HCT116 (cell line): ENCODE measurements around the gene ATP1A4. TPM values are rescaled to one million over a fixed set of nuclear protein-coding genes. Genes with fewer than 3 reads are reported as not detected.
A peak's percentile ranks its signal among the peaks of the same experiment; 100 is the strongest.

Experiments used
- ATAC-seq: fragments of 200-7000 bp; cut with Tn5 transposase; 2 replicates; pipeline ENCODE4 v1.9.1; 2020; ENCODE audit warnings: mild to moderate bottlenecking, moderate library complexity
- BruUV-seq: library from RNA; stranded (reverse); fragments of 400-500 nt; replicated peaks from 2 replicates; lab custom pipeline; 2021; lab: Mats Ljungman, UMichigan
- CTCF ChIA-PET: fragments of 300-600 bp; sonication (Branson Sonifier 250); formaldehyde crosslinking; loops from one replicate; lab custom pipeline; 2021; ENCODE audit warnings: antibody characterized with exemption; lab: Charles Lee
- POLR2A ChIA-PET: fragments of 300-600, 350-600 bp; sonication (Branson Sonifier 250); formaldehyde crosslinking; loops from one replicate; lab custom pipeline; 2021; ENCODE audit warnings: antibody characterized with exemption; lab: Charles Lee
- RAD21 ChIA-PET, 2 experiments: fragments of 300-600 bp; sonication (Branson Sonifier 250); formaldehyde crosslinking; loops; one replicate each; lab custom pipeline; 2023; ENCODE audit warnings: low total read pairs in 2 of 2; ENCODE audit not compliant: uncharacterized antibody in 2 of 2, unreplicated experiment in 2 of 2, low non-redundant PET in 1 of 2; lab: Charles Lee
- DNase-seq: peaks from one replicate; pipeline ENCODE4 v3.0.0-alpha.2; 2010; ENCODE audit warnings: low read depth, low spot score
- H2AFZ ChIP-seq: fragments of 200-600 bp; shearing (Covaris generic), sonication (generic); 2 replicates; pipeline ENCODE4 v1.6.1; 2017; ENCODE audit warnings: low read depth, mixed run types, mixed read lengths, antibody characterized with exemption, low read length; ENCODE audit not compliant: poor library complexity, severe bottlenecking
- H3K27ac ChIP-seq: 2 replicates; pipeline ENCODE4 v1.5.1; 2012; ENCODE audit warnings: low read depth, low read length
- H3K27me3 ChIP-seq: fragments of 200-600 bp; sonication (generic); 2 replicates; pipeline ENCODE4 v1.6.1; 2016; ENCODE audit warnings: mixed run types, low read length, mixed read lengths; ENCODE audit not compliant: insufficient read depth
- H3K36me3 ChIP-seq, 2 experiments: fragments of 200-500 bp in 1 of 2; fragments of 200-600 bp in 1 of 2; sonication (Bioruptor generic) in 1 of 2; sonication (generic) in 1 of 2; 2 replicates each; pipeline versions ENCODE4 v1.5.1 to v1.6.1; 2014 to 2016; ENCODE audit warnings: low read length in 2 of 2, inconsistent platforms in 1 of 2, mixed read lengths in 1 of 2, mixed run types in 1 of 2; ENCODE audit not compliant: insufficient read depth in 2 of 2, control insufficient read depth in 1 of 2
- H3K4me1 ChIP-seq, 2 experiments: fragments of 200-600 bp in 1 of 2; sonication (generic) in 1 of 2; 2 replicates each; pipeline versions ENCODE4 v1.5.1 to v1.6.1; 2012 to 2017; ENCODE audit warnings: low read length in 2 of 2, inconsistent platforms in 1 of 2, mild to moderate bottlenecking in 1 of 2, mixed read lengths in 1 of 2, mixed run types in 1 of 2, moderate library complexity in 1 of 2; ENCODE audit not compliant: insufficient read depth in 2 of 2, control insufficient read depth in 1 of 2
- H3K4me2 ChIP-seq: fragments of 200-600 bp; sonication (generic); 2 replicates; pipeline ENCODE4 v1.6.1; 2017; ENCODE audit warnings: mixed run types, low read length, mixed read lengths
- H3K4me3 ChIP-seq, 2 experiments: fragments of 200-600 bp in 1 of 2; sonication (generic) in 1 of 2; replicated peaks in 1 of 2; 2 replicates each; pipeline ENCODE4 v1.5.1; 2011 to 2016; ENCODE audit warnings: low read length in 2 of 2, control low read depth in 1 of 2, low read depth in 1 of 2, mild to moderate bottlenecking in 1 of 2, mixed read lengths in 1 of 2, mixed run types in 1 of 2
- H3K79me2 ChIP-seq: fragments of 200-600 bp; sonication (generic); 2 replicates; pipeline ENCODE4 v1.6.1; 2017; ENCODE audit warnings: mild to moderate bottlenecking, mixed run types, low read length, moderate library complexity, mixed read lengths; ENCODE audit not compliant: insufficient read depth
- H3K9ac ChIP-seq: fragments of 200-600 bp; sonication (generic); 2 replicates; pipeline ENCODE4 v1.6.1; 2016; ENCODE audit warnings: low read length, mixed read lengths
- H3K9me2 ChIP-seq: fragments of 200-600 bp; sonication (generic), shearing (Covaris generic); 2 replicates; pipeline ENCODE4 v1.6.1; 2017; ENCODE audit warnings: mixed run types, mild to moderate bottlenecking, moderate library complexity; ENCODE audit not compliant: insufficient read depth
- H3K9me3 ChIP-seq, 2 experiments: fragments of 200-500 bp in 1 of 2; fragments of 200-600 bp in 1 of 2; sonication (Bioruptor generic) in 1 of 2; sonication (generic) in 1 of 2; 2 replicates each; pipeline ENCODE4 v1.6.1; 2014 to 2017; ENCODE audit warnings: low read length in 2 of 2, mixed read lengths in 2 of 2, inconsistent platforms in 1 of 2, low read depth in 1 of 2, mild to moderate bottlenecking in 1 of 2, mixed run types in 1 of 2, moderate library complexity in 1 of 2; ENCODE audit not compliant: control insufficient read depth in 1 of 2, insufficient read depth in 1 of 2
- H4K20me1 ChIP-seq: fragments of 200-600 bp; sonication (generic), shearing (Covaris generic); 2 replicates; pipeline ENCODE4 v1.6.1; 2017; ENCODE audit warnings: mixed run types, mild to moderate bottlenecking, moderate library complexity; ENCODE audit not compliant: insufficient read depth
- CEBPB ChIP-seq: IDR thresholded peaks from 2 replicates; pipeline ENCODE4 v1.6.1; 2012; ENCODE audit warnings: low read depth
- CTCF ChIP-seq, 3 experiments: fragments of 200-600 bp in 1 of 3; sonication (generic) in 1 of 3; IDR thresholded peaks in 2 of 3; conservative IDR thresholded peaks in 1 of 3; 2 replicates each; pipeline ENCODE4 v1.5.1; 2012 to 2017; ENCODE audit warnings: low read depth in 2 of 3, low read length in 2 of 3, antibody characterized with exemption in 1 of 3, borderline replicate concordance in 1 of 3, control low read depth in 1 of 3, mild to moderate bottlenecking in 1 of 3, mixed read lengths in 1 of 3, mixed run types in 1 of 3, moderate library complexity in 1 of 3; ENCODE audit not compliant: insufficient read depth in 1 of 3
- POLR2AphosphoS5 ChIP-seq: IDR thresholded peaks from 2 replicates; pipeline ENCODE4 v1.6.1; 2011; ENCODE audit warnings: mild to moderate bottlenecking, low read depth, low read length, moderate library complexity
- REST ChIP-seq: IDR thresholded peaks from 2 replicates; pipeline ENCODE4 v1.6.1; 2012; ENCODE audit warnings: low read depth
- intact Hi-C: fragments of 100-400 bp; cut with micrococcal nuclease; formaldehyde crosslinking; loops from 2 replicates; pipeline ENCODE4 v1.10.0; 2022
- total RNA-seq: library from RNA; stranded (reverse); gene quantifications from one replicate; pipeline ENCODE4 v1.2.1, GENCODE V29; 2021; ENCODE audit not compliant: unreplicated experiment

The ATP1A4 gene
- total RNA-seq, 1 experiment from 2014 or later: not detected

GRCh38 chr1:160211046-160211790, 59.8 kb downstream of the ATP1A4 start:
- POLR2A ChIA-PET: no interaction called here
- intact Hi-C loops: no loop called here

More at GRCh38 chr1:160211046-160211790, 59.8 kb downstream of the ATP1A4 start:
- no peak for ATAC-seq
- 0 out of 2 replicates have a peak, but pooled peaks cover 4% of the 10 kb centered on the region for H4K20me1 ChIP-seq
- BruUV-seq: no TSS peak
- H3K9me2 ChIP-seq: no peaks in the 10 kb centered on the region
- TF ChIP-seq CTCF (IDR thresholded peaks at IDR 0.05 in 2 of 3, conservative IDR thresholded peaks at IDR 0.05 in 1 of 3; ENCODE audit: borderline replicate concordance in 1 of 3, insufficient read depth in 1 of 3, low read depth in 2 of 3, low read length in 2 of 3) (no peak), POLR2AphosphoS5 (0 out of 2 replicates have a peak, but pooled peaks have one; percentile 25), REST (no peak), CEBPB (no peak)
- TF ChIP-seq, all 23 proteins: peak for 1
- Histone ChIP-seq H3K9me3 (no peaks in the 10 kb centered on the region), H3K9ac (no peak overlapping the region), H3K4me2 (no peak overlapping the region), H3K36me3 (peaks cover 42 to 62% of the 10 kb centered on the region in 2 experiments; a peak in 3 of 4 replicates), H3K4me1 (peaks cover 5 to 9% of the 10 kb centered on the region in 2 experiments; a peak in 3 of 4 replicates), H2AFZ (no peak overlapping the region), H3K27me3 (no peaks in the 10 kb centered on the region), H3K4me3 (no peak overlapping the region), H3K27ac (no peak overlapping the region), H3K79me2 (peaks cover 40% of the 10 kb centered on the region)
- CTCF ChIA-PET: interaction anchor here (1.3 kb wide), 1 partner anchor 18 kb away, joined by 4 read pairs; no protein-coding TSS in a partner anchor
- no peak for DNase-seq
- RAD21 ChIA-PET: no interaction called here
